Gastroesophageal sphincter (tissue), 4 donors: Measurements from ENCODE around the gene ANKRD17. TPM values are rescaled to one million over a fixed set of nuclear protein-coding genes. Genes with fewer than 3 reads are reported as not detected.
"Not testable (repeated sequence)": the region's sequence is repeated elsewhere in the genome, so short reads cannot be mapped to it uniquely, and the experiment has no call there.

ENCODE experiments used
- ATAC-seq: fragments of 150-250 bp; one replicate; pipeline ENCODE4 v1.9.1; 2016; ENCODE audit warnings: mild to moderate bottlenecking, moderate library complexity
- H3K27ac ChIP-seq, 4 donors: fragments of 200-600 bp; sonication (generic) in 3 of 4; 1 replicate in 3 of 4; 2 replicates in 1 of 4; pipeline ENCODE4 v1.5.1; 2016 to 2019
- H3K27me3 ChIP-seq: fragments of 200-600 bp; sonication (generic); one replicate; pipeline ENCODE4 v1.5.1; 2019
- H3K36me3 ChIP-seq, 2 donors: fragments of 200-600 bp; sonication (generic); one replicate each; pipeline ENCODE4 v1.5.1; 2019; ENCODE audit warnings: control low read depth in 1 of 2
- H3K4me1 ChIP-seq, 3 donors: fragments of 200-600 bp; sonication (generic); 1 replicate in 2 of 3; 2 replicates in 1 of 3; pipeline ENCODE4 v1.5.1; 2016 to 2019; ENCODE audit warnings: control low read depth in 2 of 3
- H3K4me3 ChIP-seq, 2 donors: fragments of 200-600 bp; sonication (generic); one replicate each; pipeline ENCODE4 v1.5.1; 2019; ENCODE audit warnings: mild to moderate bottlenecking in 1 of 2, moderate library complexity in 1 of 2
- H3K9me3 ChIP-seq, 3 donors: fragments of 200-600 bp; sonication (generic); one replicate each; pipeline ENCODE4 v1.5.1; 2017 to 2019; ENCODE audit warnings: control low read depth in 2 of 3
- EP300 ChIP-seq: sonication (generic); formaldehyde crosslinking; IDR thresholded peaks from one replicate; pipeline ENCODE4 v1.6.1; 2017; ENCODE audit warnings: antibody characterized with exemption, mild to moderate bottlenecking
- POLR2A ChIP-seq, 2 donors: fragments of 450-650 bp; IDR thresholded peaks; one replicate each; pipeline ENCODE4 v1.6.1; 2017; ENCODE audit warnings: antibody characterized with exemption in 2 of 2, mild to moderate bottlenecking in 2 of 2, moderate library complexity in 1 of 2
- POLR2AphosphoS5 ChIP-seq: sonication (generic); formaldehyde crosslinking; IDR thresholded peaks from one replicate; pipeline ENCODE4 v1.6.1; 2017; ENCODE audit warnings: antibody characterized with exemption
- WGBS, 2 donors: methylation state at CpG; one replicate each; pipeline ENCODE4 v1.1.5; 2018; ENCODE audit warnings: low coverage in 1 of 2; 5-methylcytosine and 5-hydroxymethylcytosine counted together
- total RNA-seq, 4 donors: library from RNA; depleted of rRNA; stranded (reverse); fragments of >200 nt; gene quantifications; one replicate each; pipeline ENCODE4 v1.1.0, GENCODE V29; 2016
- TF ChIP-seq, protein P1 (sequence below), 4 experiments: fragments of 200-600 bp in 2 of 4; fragments of 450-650 bp in 2 of 4; sonication (generic) in 1 of 4; IDR thresholded peaks; one replicate each; pipeline ENCODE4 v1.5.1; 2017 to 2019; ENCODE audit warnings: antibody characterized with exemption in 4 of 4, mild to moderate bottlenecking in 2 of 4, moderate library complexity in 2 of 4

The ANKRD17 gene
- total RNA-seq, 4 donors from 2014 or later, result 46.8 to 68.5 (median 59.1) TPM

DNA sequence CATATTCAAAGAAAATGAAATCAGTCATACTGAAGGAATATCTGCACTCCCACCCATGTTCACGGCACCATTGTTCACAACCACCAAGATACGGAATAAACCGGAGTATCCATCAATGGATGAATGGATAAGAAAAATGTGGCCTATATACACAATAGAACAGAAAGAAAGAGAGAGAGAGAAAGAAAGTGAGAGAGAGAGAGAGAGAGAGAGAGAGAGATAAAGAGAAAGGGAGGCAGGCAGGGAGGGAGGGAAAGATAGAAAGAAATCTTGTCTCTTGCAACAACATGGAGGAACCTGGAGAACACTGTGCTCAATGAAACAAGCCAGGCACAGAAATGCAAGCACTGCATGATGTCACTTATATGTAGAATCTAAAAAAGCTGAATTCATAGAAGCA is 52.4 kb downstream of the ANKRD17 start:
- no peaks in the 10 kb centered on the region for H3K27me3 ChIP-seq
- H3K9me3 ChIP-seq, result peaks cover 0 to 10% (median 0%) of the 10 kb centered on the region in 3 donors
- H3K4me3 ChIP-seq, result no peak overlapping the region
- no peak for ATAC-seq
- H3K36me3 ChIP-seq, result no peaks in the 10 kb centered on the region
- WGBS, 2 donors, result 98 to 100% methylated on average over 3 of the region's 3 CpGs
- no peak overlapping the region for H3K27ac ChIP-seq
- H3K4me1 ChIP-seq, result peaks cover 0 to 5% (median 0%) of the 10 kb centered on the region in 3 donors
- TF ChIP-seq POLR2AphosphoS5 (no peak), EP300 (no peak), POLR2A (IDR thresholded peaks at IDR 0.05) (no peak)
- TF ChIP-seq, protein P1, sequence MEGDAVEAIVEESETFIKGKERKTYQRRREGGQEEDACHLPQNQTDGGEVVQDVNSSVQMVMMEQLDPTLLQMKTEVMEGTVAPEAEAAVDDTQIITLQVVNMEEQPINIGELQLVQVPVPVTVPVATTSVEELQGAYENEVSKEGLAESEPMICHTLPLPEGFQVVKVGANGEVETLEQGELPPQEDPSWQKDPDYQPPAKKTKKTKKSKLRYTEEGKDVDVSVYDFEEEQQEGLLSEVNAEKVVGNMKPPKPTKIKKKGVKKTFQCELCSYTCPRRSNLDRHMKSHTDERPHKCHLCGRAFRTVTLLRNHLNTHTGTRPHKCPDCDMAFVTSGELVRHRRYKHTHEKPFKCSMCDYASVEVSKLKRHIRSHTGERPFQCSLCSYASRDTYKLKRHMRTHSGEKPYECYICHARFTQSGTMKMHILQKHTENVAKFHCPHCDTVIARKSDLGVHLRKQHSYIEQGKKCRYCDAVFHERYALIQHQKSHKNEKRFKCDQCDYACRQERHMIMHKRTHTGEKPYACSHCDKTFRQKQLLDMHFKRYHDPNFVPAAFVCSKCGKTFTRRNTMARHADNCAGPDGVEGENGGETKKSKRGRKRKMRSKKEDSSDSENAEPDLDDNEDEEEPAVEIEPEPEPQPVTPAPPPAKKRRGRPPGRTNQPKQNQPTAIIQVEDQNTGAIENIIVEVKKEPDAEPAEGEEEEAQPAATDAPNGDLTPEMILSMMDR (IDR thresholded peaks at IDR 0.05), result no peak

DNA sequence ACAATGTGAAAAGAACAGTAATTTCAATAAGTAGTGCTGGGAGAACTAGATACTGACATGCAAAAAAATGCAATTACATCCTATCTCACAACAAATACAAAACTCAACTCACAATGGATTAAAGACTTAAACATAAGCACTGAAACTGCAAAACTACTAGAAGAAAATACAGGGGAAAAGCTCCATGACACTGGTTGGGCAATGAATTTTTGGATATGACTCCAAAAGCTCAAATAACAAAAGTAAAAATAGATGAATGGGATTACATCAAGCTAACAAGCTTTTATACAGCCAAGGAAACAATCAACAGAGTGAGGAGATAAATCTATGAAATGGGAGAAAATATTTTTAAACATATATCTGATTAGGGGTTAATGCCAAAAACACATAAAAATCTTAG is 53.1 kb downstream of the ANKRD17 start:
- Histone ChIP-seq H3K36me3 (no peaks in the 10 kb centered on the region), H3K27ac (no peak overlapping the region), H3K4me3 (no peak overlapping the region), H3K4me1 (peaks cover 0 to 3% (median 0%) of the 10 kb centered on the region in 3 donors), H3K9me3 (peaks cover 0 to 10% (median 0%) of the 10 kb centered on the region in 3 donors), H3K27me3 (no peaks in the 10 kb centered on the region)
- no peak for TF ChIP-seq EP300
- no peak for TF ChIP-seq POLR2AphosphoS5
- TF ChIP-seq, protein P1 (IDR thresholded peaks at IDR 0.05), result no peak
- TF ChIP-seq POLR2A (IDR thresholded peaks at IDR 0.05), result no peak
- no peak for ATAC-seq

DNA sequence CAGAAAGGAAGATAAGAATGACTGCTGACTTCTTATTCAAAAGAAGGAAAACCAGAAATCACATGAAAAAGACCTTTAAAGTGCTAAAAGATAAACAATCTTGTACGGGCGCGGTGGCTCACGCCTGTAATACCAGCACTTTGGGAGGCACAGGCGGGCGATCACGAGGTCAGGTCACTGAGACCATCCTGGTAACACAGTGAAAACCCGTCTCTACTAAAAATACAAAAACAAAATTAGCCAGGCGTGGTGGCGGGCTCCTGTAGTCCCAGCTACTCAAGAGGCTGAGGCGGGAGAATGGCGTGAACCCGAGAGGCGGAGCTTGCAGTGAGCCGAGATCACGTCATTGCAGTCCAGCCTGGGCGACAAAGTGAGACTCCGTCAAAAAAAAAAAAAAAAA is 54.6 kb downstream of the ANKRD17 start:
- not testable (repeated sequence) for H3K9me3 ChIP-seq, ATAC-seq, H3K27ac ChIP-seq

DNA sequence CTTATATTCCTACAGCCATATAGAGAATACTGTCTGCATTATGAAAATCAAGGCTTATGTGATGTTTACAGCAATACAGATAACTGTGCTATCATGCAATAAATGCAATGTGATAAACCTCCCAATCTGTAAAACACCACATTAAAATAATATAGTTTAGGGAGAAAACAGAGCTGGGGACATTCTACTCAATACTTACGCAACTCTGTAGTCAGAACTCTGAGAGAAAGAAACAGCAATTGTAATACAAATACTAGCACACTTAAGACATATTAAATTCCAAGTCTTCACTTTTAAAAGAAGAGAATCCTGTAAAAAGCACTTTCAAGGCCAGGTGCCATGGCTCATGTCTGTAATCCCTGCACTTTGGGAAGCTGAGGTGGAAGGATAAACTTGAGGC is 61.4 kb downstream of the ANKRD17 start:
- no peak for ATAC-seq
- Histone ChIP-seq H3K27ac (no peak overlapping the region), H3K27me3 (no peaks in the 10 kb centered on the region), H3K36me3 (no peaks in the 10 kb centered on the region), H3K9me3 (no peaks in the 10 kb centered on the region), H3K4me1 (peaks cover 0 to 37% (median 3%) of the 10 kb centered on the region in 3 donors), H3K4me3 (no peak overlapping the region)
- WGBS, 2 donors, result 87 to 100% methylated on average over 1 of the region's 1 CpG
- TF ChIP-seq, protein P1 (IDR thresholded peaks at IDR 0.05), result no peak
- no peak for TF ChIP-seq POLR2AphosphoS5
- no peak for TF ChIP-seq EP300
- no peak for TF ChIP-seq POLR2A (IDR thresholded peaks at IDR 0.05)

More for the DNA sequence above, 54.6 kb downstream of the ANKRD17 start:
- H3K36me3 ChIP-seq, H3K27me3 ChIP-seq, H3K4me3 ChIP-seq: not testable (repeated sequence)
- peaks cover 0 to 15% (median 3%) of the 10 kb centered on the region in 3 donors for H3K4me1 ChIP-seq
- 90 to 98% methylated on average over 4 to 17 of the region's 18 CpGs for WGBS, 2 donors

DNA sequence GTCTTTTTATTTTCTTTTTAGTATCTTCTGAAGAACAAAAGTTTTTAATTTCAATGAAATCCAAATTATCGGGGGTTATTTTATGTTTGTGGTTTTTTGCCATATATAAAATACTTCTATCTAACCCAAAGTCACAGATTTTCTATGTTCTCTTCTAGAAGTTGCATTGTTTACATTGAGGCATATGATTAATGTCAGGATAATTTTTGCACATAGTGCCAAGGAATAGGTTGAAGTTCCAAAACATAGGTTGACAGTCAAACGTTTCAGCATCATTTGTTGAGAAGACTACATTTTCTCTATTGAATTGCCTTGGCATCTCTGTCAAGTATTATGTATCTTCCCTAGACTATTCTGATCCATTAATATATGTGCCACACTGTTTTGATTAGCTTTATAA is 64.5 kb downstream of the ANKRD17 start:
- TF ChIP-seq EP300, result no peak
- TF ChIP-seq POLR2A (IDR thresholded peaks at IDR 0.05), result no peak
- no peak for TF ChIP-seq POLR2AphosphoS5
- TF ChIP-seq, protein P1 (IDR thresholded peaks at IDR 0.05), result no peak
- Histone ChIP-seq H3K4me1 (peaks cover 0 to 23% (median 0%) of the 10 kb centered on the region in 3 donors), H3K27ac (no peak overlapping the region), H3K4me3 (no peak overlapping the region), H3K36me3 (no peaks in the 10 kb centered on the region), H3K27me3 (no peaks in the 10 kb centered on the region), H3K9me3 (no peaks in the 10 kb centered on the region)
- no peak for ATAC-seq
- WGBS, 2 donors, result 54 to 83% methylated on average over 2 of the region's 2 CpGs
